ENCODE results near the gene CRYBB3. TPM values are rescaled to one million over a fixed set of nuclear protein-coding genes. Genes with fewer than 3 reads are reported as not detected.
"Not testable (repeated sequence)": the region's sequence is repeated elsewhere in the genome, so short reads cannot be mapped to it uniquely, and the experiment has no call there.

Gene CRYBB3
- total RNA-seq, 6 experiments from 2014 or later = 0.40 to 0.70 (median 0.69) TPM; not detected in 3

- intact Hi-C loops (cut with DNase I) = no loop called here
- Histone ChIP-seq H3K36me3 (peaks cover 0 to 16% (median 4%) of the 10 kb centered on the region in 4 donors), H3K9me3 (no peaks in the 10 kb centered on the region), H3K4me1 (no peaks in the 10 kb centered on the region), H3K4me3 (no peak overlapping the region), H3K27me3 (no peaks in the 10 kb centered on the region), H3K27ac (no peak overlapping the region)
- WGBS (ENCODE audit: insufficient coverage, low coverage, low lambda C conversion rate, missing lambda C conversion rate) = 57% methylated on average over 7 of the region's 10 CpGs
- TF ChIP-seq CTCF (IDR thresholded peaks at IDR 0.05) (no peak), POLR2A (IDR thresholded peaks at IDR 0.05) (no peak)
- DNase-seq (no peak), ATAC-seq (no peak)
Observed at GRCh38 chr22:25201557-25202273, 2.1 kb downstream of the CRYBB3 start.

- TF ChIP-seq CTCF (IDR thresholded peaks at IDR 0.05) (peak; percentile 61 to 90 (median 85)), POLR2A (IDR thresholded peaks at IDR 0.05) (no peak)
- H3K36me3 ChIP-seq = peaks cover 0 to 10% (median under 1%) of the 10 kb centered on the region in 4 donors
- WGBS (ENCODE audit: insufficient coverage, low coverage, low lambda C conversion rate, missing lambda C conversion rate) = 6% methylated on average over 5 of the region's 15 CpGs
- DNase-seq (peak in 1 of 3 donors; percentile 39), ATAC-seq (peak; percentile 74 to 87 (median 80))
- H3K27me3 ChIP-seq = no peaks in the 10 kb centered on the region
- no peaks in the 10 kb centered on the region for H3K9me3 ChIP-seq
- no peak overlapping the region for H3K27ac ChIP-seq
- intact Hi-C loops (cut with DNase I) = no loop called here
- no peak overlapping the region for H3K4me3 ChIP-seq
- no peaks in the 10 kb centered on the region for H3K4me1 ChIP-seq
Observed at GRCh38 chr22:25202290-25202921, 2.7 kb downstream of the CRYBB3 start.

DNA sequence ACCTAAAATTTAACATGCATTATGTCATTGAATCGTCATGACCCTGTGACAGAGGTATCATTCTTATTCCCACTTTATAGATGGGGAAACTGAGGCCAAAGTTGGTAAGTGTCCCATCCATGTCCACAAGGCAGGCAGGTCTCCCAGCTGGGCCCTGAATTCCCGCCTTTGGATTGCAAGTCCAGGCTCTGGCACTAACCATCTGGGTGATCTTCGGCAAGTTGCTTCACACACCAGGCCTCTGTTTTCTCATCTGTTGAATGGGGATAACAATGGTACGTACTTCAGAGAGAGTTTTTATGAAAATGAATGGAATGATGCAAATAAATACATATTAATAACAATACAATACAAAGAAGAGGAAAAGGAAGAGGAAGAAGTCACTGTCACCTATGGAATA is 3.4 kb downstream of the CRYBB3 start:
- intact Hi-C loops (cut with DNase I) = no loop called here
- H3K27ac ChIP-seq = no peak overlapping the region
- no peaks in the 10 kb centered on the region for H3K4me1 ChIP-seq
- no peaks in the 10 kb centered on the region for H3K9me3 ChIP-seq
- no peak for DNase-seq
- H3K36me3 ChIP-seq = peaks cover 0 to 4% (median 0%) of the 10 kb centered on the region in 4 donors
- no peaks in the 10 kb centered on the region for H3K27me3 ChIP-seq
- WGBS (ENCODE audit: insufficient coverage, low coverage, low lambda C conversion rate, missing lambda C conversion rate) = 83% methylated on average over 4 of the region's 4 CpGs
- no peak overlapping the region for H3K4me3 ChIP-seq
- no peak for ATAC-seq
- TF ChIP-seq CTCF (IDR thresholded peaks at IDR 0.05) = no peak
- no peak for TF ChIP-seq POLR2A (IDR thresholded peaks at IDR 0.05)

- H3K36me3 ChIP-seq; H3K4me1 ChIP-seq; H3K4me3 ChIP-seq; DNase-seq; H3K27me3 ChIP-seq; H3K9me3 ChIP-seq; H3K27ac ChIP-seq; ATAC-seq; intact Hi-C loops (cut with DNase I): not testable (repeated sequence)
- WGBS (ENCODE audit: insufficient coverage, low coverage, low lambda C conversion rate, missing lambda C conversion rate) = 81% methylated on average over 7 of the region's 7 CpGs
Observed at GRCh38 chr22:25204547-25204946, 4.9 kb downstream of the CRYBB3 start.

DNA sequence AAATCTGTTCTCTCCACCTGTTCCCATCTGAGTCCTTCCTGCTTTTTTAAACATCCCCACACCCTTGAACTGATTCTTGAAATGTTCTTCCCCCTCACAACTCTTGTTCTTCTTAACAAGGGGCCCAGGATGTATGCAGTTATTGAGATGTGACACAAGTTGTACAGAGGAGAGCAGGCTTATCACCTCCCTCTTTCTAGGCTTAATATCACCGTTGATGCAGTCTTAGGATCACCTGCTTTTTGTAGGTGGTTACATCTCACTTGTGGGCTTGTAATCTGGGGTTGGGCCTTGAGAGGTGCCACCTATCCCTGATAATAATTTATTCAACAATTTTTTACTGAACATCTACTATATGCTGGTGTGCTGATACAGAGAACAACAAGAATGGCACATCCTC is 6.2 kb downstream of the CRYBB3 start:
- TF ChIP-seq POLR2A (IDR thresholded peaks at IDR 0.05) (no peak), CTCF (IDR thresholded peaks at IDR 0.05) (no peak)
- intact Hi-C loops (cut with DNase I) = no loop called here
- H3K4me3 ChIP-seq = no peak overlapping the region
- DNase-seq = no peak
- H3K36me3 ChIP-seq = no peaks in the 10 kb centered on the region
- 89% methylated on average over 1 of the region's 1 CpG for WGBS (ENCODE audit: insufficient coverage, low coverage, low lambda C conversion rate, missing lambda C conversion rate)
- H3K9me3 ChIP-seq = no peaks in the 10 kb centered on the region
- no peak for ATAC-seq
- H3K4me1 ChIP-seq = no peaks in the 10 kb centered on the region
- H3K27ac ChIP-seq = no peak overlapping the region
- H3K27me3 ChIP-seq = no peaks in the 10 kb centered on the region

Data from right lobe of liver (tissue), 6 donors.